HUES64 (cell line): ENCODE data around the gene ANKRD6.

Source experiments
- H3K27ac ChIP-seq: 2 replicates; pipeline ENCODE4 v1.7.0; 2013; ENCODE audit warnings: low read depth, low read length, inconsistent platforms
- H3K27me3 ChIP-seq: 2 replicates; pipeline ENCODE4 v1.6.1; 2013; ENCODE audit warnings: mild to moderate bottlenecking, low read length; ENCODE audit not compliant: insufficient read depth
- H3K36me3 ChIP-seq: 2 replicates; pipeline ENCODE4 v1.6.1; 2013; ENCODE audit warnings: mild to moderate bottlenecking, low read length; ENCODE audit not compliant: insufficient read depth
- H3K4me1 ChIP-seq: 2 replicates; pipeline ENCODE4 v1.6.1; 2013; ENCODE audit warnings: mild to moderate bottlenecking, low read length, moderate library complexity; ENCODE audit not compliant: insufficient read depth
- H3K4me3 ChIP-seq: 2 replicates; pipeline ENCODE4 v1.5.1; 2013; ENCODE audit warnings: mild to moderate bottlenecking, low read length, moderate library complexity
- H3K9ac ChIP-seq: 2 replicates; pipeline ENCODE4 v1.6.1; 2013; ENCODE audit warnings: mild to moderate bottlenecking, low read depth, low read length
- H3K9me3 ChIP-seq: 2 replicates; pipeline ENCODE4 v1.6.1; 2013; ENCODE audit warnings: low read depth, low read length; ENCODE audit not compliant: insufficient read depth
- WGBS: fragments of 150-250, 120-280 bp; methylation state at CpG from one replicate; pipeline ENCODE4 v1.1.7; 2013; ENCODE audit warnings: missing lambda C conversion rate; 5-methylcytosine and 5-hydroxymethylcytosine counted together

Gene ANKRD6

GRCh38 chr6:89494131-89494793 is 61.3 kb downstream of the ANKRD6 start:
- H3K27ac ChIP-seq: no peak overlapping the region
- 90% methylated on average over 3 of the region's 3 CpGs for WGBS

GRCh38 chr6:89495961-89496535 is 63.1 kb downstream of the ANKRD6 start:
- no peaks in the 10 kb centered on the region for H3K9me3 ChIP-seq
- no peaks in the 10 kb centered on the region for H3K36me3 ChIP-seq
- H3K27ac ChIP-seq: no peak overlapping the region
- peaks cover 32% of the 10 kb centered on the region for H3K4me1 ChIP-seq
- 69% methylated on average over 7 of the region's 7 CpGs for WGBS
- H3K9ac ChIP-seq: no peak overlapping the region
- peaks cover 6% of the 10 kb centered on the region for H3K27me3 ChIP-seq
- H3K4me3 ChIP-seq: no peak overlapping the region

More at GRCh38 chr6:89494131-89494793, 61.3 kb downstream of the ANKRD6 start:
- no peaks in the 10 kb centered on the region for H3K27me3 ChIP-seq
- H3K4me1 ChIP-seq: peaks cover 17% of the 10 kb centered on the region
- no peak overlapping the region for H3K9ac ChIP-seq
- no peaks in the 10 kb centered on the region for H3K9me3 ChIP-seq
- H3K4me3 ChIP-seq: no peak overlapping the region
- no peaks in the 10 kb centered on the region for H3K36me3 ChIP-seq

GRCh38 chr6:89500611-89501010 is 67.7 kb downstream of the ANKRD6 start:
- 52% methylated on average over 3 of the region's 3 CpGs for WGBS
- Histone ChIP-seq H3K27ac (no peak overlapping the region; the same call in 1 of the 2 replicates), H3K4me3 (no peak overlapping the region), H3K27me3 (peaks cover 6% of the 10 kb centered on the region), H3K4me1 (peaks cover 46% of the 10 kb centered on the region), H3K9ac (no peak overlapping the region), H3K36me3 (no peaks in the 10 kb centered on the region), H3K9me3 (no peaks in the 10 kb centered on the region)

GRCh38 chr6:89501222-89501621 is 68.3 kb downstream of the ANKRD6 start:
- Histone ChIP-seq H3K27ac (peak overlapping the region; percentile 50; the same call in 1 of the 2 replicates), H3K4me3 (no peak overlapping the region; the same call in 1 of the 2 replicates), H3K36me3 (no peaks in the 10 kb centered on the region), H3K9ac (no peak overlapping the region), H3K4me1 (peaks cover 42% of the 10 kb centered on the region), H3K27me3 (peaks cover 6% of the 10 kb centered on the region), H3K9me3 (no peaks in the 10 kb centered on the region)
- WGBS: 12% methylated on average over 3 of the region's 3 CpGs

GRCh38 chr6:89501753-89502152 is 68.8 kb downstream of the ANKRD6 start:
- Histone ChIP-seq H3K36me3 (no peaks in the 10 kb centered on the region), H3K9ac (no peak overlapping the region), H3K9me3 (no peaks in the 10 kb centered on the region), H3K4me1 (peaks cover 41% of the 10 kb centered on the region), H3K27ac (peak overlapping the region; percentile 50; the same call in 1 of the 2 replicates), H3K4me3 (no peak overlapping the region), H3K27me3 (peaks cover 6% of the 10 kb centered on the region)
- 63% methylated on average over 1 of the region's 2 CpGs for WGBS

GRCh38 chr6:89503641-89504040 is 70.7 kb downstream of the ANKRD6 start:
- Histone ChIP-seq H3K4me1 (peaks cover 45% of the 10 kb centered on the region), H3K9me3 (no peaks in the 10 kb centered on the region), H3K4me3 (no peak overlapping the region), H3K36me3 (no peaks in the 10 kb centered on the region), H3K27me3 (peaks cover 6% of the 10 kb centered on the region), H3K27ac (no peak overlapping the region), H3K9ac (no peak overlapping the region)
- 87% methylated on average over 2 of the region's 2 CpGs for WGBS

GRCh38 chr6:89505847-89506246 is 72.9 kb downstream of the ANKRD6 start:
- no peaks in the 10 kb centered on the region for H3K9me3 ChIP-seq
- WGBS: 98% methylated on average over 4 of the region's 4 CpGs
- no peak overlapping the region for H3K9ac ChIP-seq
- H3K27ac ChIP-seq: no peak overlapping the region
- peaks cover 39% of the 10 kb centered on the region for H3K4me1 ChIP-seq
- no peaks in the 10 kb centered on the region for H3K36me3 ChIP-seq
- H3K27me3 ChIP-seq: no peaks in the 10 kb centered on the region
- no peak overlapping the region for H3K4me3 ChIP-seq

DNA sequence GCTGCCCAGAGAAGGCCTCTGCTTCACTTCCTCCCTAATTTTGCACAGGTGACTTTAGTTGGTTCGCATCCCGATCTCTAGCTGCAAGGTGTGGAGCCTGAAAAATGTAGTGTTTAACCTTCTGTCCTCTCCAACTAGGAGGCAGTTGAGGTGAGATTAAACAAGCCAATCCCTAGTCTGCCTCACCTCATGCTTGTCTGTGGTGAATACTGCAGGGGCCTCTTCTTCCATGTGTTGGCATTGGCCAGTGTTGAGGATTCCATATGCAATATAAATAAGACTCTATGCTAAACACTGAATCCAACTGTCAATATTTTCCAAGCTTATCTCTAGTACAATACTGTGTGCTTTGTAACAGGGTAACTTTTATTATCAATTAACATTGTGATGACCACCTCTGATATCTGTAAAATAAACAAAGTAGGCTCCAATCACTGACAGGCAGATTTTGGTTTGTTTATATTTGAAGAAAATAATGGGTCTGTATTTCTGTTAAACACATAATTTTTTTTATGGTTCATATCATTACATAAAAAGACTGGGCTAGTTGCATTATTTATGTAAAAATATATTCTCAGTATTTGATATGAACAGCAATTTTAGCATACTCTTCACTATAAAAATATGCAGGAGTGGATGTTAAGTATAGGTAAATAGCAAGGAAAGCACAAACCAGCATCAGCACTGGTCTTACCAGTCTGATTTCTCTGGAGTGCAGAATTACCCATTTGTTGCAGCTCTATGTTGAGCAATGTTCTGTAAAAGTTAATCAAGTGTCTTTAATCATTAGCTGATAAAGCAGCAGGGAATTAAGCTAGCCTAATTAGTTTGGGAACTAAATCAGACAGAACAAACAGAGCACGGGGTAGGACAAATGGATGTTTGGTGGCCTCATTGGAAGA is 74.0 kb downstream of the ANKRD6 start:
- H3K9ac ChIP-seq: no peak overlapping the region
- H3K9me3 ChIP-seq: no peaks in the 10 kb centered on the region
- WGBS: 93% methylated on average over 3 of the region's 3 CpGs
- no peak overlapping the region for H3K27ac ChIP-seq
- peaks cover 29% of the 10 kb centered on the region for H3K4me1 ChIP-seq
- no peaks in the 10 kb centered on the region for H3K27me3 ChIP-seq
- H3K4me3 ChIP-seq: no peak overlapping the region
- no peaks in the 10 kb centered on the region for H3K36me3 ChIP-seq

DNA sequence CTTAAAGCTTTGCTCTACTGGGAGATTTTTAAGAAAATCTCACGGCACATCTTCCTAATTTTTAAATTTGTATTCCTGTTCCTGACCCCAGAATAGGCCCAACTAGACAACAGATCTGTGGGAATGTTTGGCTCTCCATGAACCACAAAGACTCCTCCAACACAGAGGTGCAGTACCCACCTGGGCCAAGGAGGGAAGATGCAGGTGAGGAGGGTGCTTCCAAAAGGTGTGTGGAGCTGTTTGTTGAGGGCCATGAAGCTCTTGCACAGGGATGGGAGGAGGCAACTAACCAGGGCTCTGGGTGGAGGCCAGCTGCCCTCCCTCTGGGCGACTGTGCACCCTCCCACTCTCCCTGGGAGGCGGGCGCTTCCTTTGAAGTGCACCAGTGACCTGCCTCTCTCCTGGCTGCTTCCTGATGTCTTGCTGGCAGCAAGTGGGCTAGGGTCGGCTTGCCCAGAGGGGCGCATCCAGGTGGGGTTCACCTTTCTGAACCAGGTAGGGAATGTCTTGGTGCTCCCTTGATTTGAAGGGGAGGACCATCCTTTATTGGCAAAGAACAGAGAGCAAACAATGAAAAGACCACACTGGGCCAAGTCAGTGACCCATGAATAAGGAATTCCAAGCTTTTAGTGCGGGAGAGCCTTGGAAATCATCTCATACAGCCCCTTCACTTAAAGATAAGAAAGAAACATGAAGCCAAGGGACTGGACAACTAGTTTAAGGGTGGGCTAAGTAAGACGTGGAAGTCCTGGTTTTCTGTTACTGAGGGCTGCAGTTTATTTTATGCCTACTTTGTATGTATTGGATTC is 76.0 kb downstream of the ANKRD6 start:
- no peak overlapping the region for H3K9ac ChIP-seq
- H3K36me3 ChIP-seq: no peaks in the 10 kb centered on the region
- peaks cover 11% of the 10 kb centered on the region; the same call in 1 of the 2 replicates for H3K4me1 ChIP-seq
- H3K4me3 ChIP-seq: no peak overlapping the region
- 89% methylated on average over 8 of the region's 8 CpGs for WGBS
- no peaks in the 10 kb centered on the region for H3K27me3 ChIP-seq
- no peak overlapping the region for H3K27ac ChIP-seq
- no peaks in the 10 kb centered on the region for H3K9me3 ChIP-seq

DNA sequence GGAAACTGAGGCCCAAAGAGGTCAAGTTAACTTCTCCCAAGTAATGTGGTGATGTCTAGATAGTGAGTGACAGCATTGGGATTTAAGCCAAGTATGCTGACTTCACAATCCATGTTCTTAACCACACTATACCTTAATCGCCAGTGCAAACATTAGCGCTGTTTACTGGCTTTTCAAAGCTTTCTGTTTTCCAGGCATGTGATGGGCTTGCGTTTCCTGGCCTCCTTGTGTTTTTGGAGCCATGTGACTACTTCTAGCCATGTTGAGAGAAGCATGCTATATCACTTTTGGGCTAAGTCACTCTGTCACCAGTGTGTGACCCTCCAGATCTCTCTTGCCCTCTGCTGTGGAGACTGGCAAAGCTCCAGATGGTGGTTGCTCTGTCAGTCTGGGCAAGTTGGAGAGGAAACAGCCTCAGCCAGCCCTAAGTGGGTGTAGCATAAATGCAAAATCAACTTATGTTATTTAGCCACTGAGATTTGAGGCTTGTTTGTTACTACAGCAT is 76.9 kb downstream of the ANKRD6 start:
- Histone ChIP-seq H3K27ac (no peak overlapping the region), H3K4me1 (peaks cover 11% of the 10 kb centered on the region; the same call in 1 of the 2 replicates), H3K4me3 (no peak overlapping the region), H3K36me3 (no peaks in the 10 kb centered on the region), H3K27me3 (no peaks in the 10 kb centered on the region), H3K9me3 (no peaks in the 10 kb centered on the region), H3K9ac (no peak overlapping the region)
- WGBS: 85% methylated on average over 3 of the region's 3 CpGs
